GM18520 (cell line): ENCODE measurements around the gene C1QTNF7.

Experiments used
- ATAC-seq: cut with Tn5 transposase; IDR thresholded peaks from one replicate; pipeline ENCODE4 v1.9.1; 2021; ENCODE audit not compliant: unreplicated experiment

C1QTNF7 gene

DNA sequence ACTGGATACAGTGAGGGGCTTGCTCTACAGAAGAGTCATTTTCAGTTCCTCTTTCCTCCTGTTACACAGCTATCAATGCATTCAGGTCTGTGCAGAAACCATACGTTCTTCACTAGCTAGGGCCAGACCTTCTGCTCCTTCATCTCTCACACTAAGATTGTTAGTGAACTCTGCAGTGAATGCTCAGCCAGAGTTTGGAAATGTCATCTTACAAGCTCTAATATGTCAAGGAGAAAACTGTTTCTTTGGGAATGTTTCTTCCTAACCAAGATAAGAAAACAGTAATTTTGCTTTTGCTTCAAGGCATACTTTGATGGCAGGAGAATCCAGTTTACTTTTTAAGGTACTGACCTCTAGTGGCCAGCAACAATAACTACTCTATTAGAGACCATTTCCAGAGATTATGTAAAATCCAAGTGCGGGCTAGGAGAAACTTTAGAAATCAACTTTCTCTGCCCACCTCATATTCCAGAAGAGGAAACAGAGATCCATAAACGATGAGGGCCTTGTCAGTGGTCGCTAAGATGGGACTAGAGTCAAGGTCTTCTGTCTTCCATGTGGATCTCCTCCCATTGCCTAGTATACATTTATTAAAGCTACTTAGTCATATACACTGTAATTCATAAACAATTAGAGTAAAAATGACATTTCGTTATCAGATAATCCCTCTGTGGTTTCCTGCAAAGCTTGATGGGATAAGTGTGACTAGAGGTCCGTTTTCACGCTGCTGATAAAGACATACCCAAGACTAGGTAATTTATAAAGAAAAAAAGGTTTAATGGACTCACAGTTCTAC lies 29.8 kb downstream of the C1QTNF7 start:
- peak; percentile 65 for ATAC-seq

DNA sequence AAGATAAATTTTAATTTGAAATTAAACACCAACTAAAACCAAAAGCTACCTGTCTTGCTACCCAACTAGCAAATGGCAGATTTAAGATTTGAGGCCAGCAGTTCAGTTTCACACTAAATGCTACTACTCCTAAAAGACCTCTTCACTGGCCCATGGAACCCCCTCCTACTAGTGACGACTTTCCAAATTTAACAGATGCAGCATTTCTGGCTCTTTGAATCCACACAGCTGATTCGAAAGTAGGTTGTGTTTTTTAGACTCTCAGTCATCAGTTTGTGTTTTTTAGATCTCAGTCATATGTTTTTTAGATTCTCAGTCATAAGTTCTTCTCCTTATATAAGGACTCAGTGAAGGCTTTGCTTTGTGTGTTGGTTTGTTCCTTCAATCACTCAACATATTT lies 30.8 kb downstream of the C1QTNF7 start:
- no peak for ATAC-seq

DNA sequence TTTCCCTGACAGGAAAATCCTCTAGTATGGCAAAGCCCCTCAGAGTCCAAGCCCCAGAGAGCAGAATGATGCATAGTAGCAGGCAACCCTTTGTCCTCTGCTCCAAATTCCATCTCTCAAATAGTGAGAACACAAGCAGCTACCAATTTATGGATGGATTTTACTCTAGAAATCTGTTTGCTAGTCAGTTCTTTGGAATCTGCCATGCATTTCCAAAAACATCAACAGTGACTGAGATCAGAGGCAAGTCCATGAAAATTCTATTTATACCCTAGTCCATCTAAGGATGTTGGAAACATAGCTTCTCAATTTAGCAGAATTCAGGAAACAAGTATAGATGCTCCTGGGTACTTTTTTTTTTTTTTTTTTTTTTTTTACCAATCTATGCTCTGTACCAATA lies 31.9 kb downstream of the C1QTNF7 start:
- no peak for ATAC-seq

DNA sequence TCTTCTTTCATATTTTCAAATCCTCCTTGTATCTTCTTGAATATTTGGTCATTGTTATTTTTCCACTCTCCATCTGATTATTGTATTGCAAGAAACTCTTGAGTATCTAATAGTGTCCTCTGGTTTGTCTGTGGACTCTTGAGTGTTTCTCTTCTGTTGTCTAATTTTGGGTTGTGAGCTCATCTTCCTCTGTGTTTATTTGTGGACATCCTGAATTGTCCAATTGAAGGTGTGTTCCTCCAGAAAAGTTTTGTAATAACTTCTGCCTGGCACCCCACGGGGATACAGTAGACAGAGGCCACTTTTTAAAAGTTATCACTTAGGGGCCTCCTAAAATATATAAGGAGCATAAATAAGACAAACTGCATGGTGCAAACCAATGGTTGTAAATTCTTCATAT lies 38.8 kb downstream of the C1QTNF7 start:
- ATAC-seq: no peak

DNA sequence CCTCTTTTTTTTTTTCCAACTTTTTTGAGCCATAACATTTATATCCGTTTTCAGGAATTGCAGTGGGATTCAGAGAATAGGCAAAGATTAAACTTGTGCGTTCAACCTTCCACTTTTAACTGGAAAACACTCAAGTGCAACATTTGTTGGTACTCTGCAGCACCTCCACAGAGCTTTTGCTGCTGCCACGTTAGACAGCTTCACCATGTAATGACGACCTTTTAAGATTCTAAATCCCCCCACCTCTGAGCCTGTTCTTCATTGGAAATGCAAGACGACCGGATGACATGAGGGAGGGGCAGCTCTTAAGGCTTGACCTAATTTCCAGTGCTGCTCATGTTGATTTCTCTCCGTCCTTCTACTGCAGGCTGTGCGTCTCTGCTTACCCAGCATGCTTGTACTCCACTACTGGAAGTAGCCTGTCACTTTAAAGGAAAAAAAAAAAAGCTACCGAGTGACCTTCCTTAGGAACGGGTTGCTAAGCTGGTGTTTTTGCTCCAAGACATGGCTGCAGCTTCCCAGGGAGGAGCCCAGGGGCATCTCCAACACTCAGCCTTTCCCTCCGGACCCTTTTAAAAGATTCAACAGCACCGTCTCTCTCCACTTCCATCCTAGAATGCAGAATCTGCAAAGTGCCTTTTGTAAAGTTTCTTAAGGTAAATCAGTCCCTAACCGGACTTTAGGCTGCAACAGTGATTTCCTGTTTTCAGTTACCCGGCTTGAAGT lies 41.7 kb downstream of the C1QTNF7 start, which contains the start of gene CC2D2A:
CC2D2A (plus strand) TSS at position 481 of the 726 bp plus-strand sequence. CDS start 6,051 bp downstream, outside the sequence.
- no peak for ATAC-seq

DNA sequence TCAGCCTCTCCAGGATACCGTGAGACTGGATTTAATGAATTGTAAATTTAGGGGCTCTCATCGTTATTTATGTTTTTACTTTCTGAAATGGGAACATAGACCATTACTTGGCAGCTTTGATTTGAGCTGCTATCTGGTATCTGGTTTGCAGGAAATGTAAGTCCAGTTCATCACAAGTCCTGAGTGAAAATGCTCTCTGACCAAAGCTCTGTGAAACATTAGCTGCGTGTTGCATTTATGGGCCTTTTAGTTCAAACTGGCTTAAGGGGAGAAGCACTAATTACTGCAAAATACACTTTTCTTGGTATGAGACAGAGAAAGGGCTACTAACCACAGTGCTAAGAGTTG lies 42.3 kb downstream of the C1QTNF7 start:
- no peak for ATAC-seq

DNA sequence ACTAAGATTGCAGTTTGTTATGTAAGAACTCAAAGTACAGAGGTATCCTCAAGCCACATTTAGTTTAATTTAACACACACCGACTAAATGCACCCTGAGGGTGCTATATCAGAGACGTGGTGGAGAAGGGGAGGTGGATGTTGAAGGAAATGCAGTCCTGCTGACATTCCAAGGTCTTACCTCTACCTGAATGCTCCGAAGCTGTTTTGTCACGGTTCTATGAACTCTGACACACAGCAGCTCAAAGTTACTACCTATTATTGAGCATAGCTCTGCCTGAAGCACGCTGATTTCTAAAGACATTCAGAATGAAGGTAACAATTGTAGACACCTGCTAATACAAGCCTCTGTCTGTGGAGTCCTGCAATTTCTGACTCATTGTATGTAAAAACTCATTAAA lies 48.6 kb downstream of the C1QTNF7 start:
- ATAC-seq: no peak

DNA sequence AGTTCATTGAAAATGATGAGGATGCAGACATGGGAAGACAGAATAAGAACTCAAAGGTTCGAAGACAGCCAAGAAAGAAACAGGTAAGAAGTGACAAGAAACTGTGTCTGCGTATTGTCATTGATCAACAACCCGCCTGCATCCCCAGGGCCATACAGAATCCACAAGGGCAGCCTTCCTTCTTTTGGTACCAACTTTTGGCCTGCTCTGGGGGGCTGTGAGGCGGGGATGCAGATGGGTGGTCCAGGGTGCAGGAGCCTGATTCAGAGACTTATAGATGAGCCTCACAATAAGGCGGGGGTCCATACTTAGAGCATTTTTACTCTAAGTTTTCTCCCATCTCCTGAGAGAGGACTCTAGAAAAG lies 50.9 kb downstream of the C1QTNF7 start:
- ATAC-seq: no peak

DNA sequence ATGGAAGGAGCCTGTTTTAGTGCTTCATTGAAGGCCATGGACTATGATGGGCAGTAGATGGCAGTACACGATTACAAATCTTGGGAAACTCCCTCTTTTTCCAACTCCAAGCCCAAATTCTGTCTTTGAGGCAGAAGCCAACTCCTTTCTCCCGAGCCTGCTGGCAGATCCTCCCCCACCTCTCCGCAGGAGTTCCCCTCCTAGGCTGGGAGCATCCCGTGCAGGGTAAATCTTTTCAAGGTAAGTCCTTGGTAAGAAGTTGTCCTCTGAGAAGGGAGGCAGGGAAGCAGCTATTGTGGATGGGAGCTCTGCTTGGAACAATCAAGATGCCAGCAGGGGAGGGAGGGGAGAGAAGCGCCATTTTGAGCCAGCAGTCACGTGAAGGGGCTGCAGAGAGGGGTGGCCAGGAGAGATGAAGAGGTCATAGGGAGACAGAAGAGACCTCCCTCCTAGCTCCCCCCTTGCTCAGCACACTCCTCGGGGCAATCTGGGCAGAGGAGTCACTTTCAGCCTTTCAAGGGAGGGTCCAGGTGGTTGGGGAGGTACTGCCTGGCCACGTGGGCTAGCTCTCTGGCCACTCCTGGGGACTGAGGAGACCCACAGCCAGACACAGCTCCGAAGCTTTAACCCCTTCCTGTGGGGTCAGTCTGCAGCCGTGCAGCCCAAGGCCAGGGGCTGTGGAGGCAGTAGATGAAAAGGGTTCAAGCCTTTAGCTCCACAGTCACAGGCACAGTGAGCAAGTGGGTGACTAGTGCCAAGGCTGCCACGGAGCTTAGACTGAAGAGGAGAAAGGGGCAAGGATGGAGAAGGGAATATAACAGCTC lies 51.5 kb downstream of the C1QTNF7 start:
- ATAC-seq: no peak

DNA sequence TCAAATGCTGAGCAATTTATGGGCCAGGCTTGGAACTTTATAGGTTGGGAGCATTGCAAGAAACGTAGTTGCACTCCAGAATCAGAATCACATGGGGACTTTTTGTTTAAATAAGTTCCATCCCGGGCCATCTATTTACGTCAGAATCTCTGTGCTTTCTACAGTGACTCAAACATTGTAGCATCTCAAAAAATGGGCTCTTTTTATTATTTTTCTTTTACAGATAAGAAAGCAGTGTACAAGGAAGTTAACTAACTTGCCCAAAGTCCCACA lies 52.0 kb downstream of the C1QTNF7 start:
- no peak for ATAC-seq

DNA sequence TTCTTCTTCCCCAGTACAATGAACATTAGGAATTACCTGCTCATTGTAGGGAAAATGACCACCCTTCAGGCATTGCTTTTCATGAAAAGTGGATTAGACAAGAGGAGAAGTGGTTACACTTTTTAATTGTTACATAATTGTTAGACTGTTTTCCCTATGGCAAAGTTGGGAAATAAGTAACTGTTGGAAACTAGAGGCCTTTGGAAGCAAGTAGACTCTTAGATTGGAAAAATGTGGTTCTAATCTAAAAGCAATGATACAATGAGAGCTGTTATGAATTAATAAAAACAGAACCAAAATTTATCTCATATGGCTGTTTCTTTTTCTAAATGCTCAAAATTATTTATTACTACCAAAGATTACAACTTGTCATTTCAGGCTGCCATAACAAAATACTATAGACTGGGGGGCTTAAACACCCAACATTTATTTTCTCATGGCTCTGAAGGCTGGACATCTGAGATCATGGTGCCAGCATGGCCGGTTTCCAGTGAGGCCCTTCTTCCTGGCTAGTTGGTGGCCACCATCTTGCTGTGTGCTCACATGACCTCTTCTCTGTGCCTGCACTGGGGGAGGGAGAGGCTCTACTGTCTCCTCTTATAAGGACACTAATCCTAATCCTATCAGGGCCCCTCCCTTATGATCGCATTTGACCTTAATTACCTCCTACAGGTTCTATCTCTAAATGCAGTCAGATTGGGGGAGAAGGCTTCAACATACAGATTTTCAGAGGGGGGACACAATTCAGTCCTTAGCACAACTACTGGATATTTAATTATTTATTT lies 54.3 kb downstream of the C1QTNF7 start:
- no peak for ATAC-seq

DNA sequence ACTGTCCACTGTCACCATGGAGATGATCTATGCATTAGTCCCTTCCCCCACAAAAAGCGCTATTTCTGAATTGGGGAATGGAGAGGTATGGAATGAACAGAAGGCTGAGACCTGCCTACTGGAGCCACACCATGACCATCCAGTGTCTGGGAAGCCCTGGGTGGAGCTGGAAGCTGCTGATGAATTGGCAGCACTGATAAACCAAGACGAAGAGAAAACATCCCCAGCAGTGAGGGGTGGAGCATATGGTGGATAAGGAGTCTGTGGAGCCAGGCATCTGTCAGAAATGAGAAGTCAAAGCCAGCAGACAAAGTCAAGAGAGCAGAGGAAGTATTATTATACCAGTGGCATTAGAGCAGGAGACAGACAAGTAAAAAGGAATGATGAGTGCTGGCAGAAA lies 55.0 kb downstream of the C1QTNF7 start:
- no peak for ATAC-seq

DNA sequence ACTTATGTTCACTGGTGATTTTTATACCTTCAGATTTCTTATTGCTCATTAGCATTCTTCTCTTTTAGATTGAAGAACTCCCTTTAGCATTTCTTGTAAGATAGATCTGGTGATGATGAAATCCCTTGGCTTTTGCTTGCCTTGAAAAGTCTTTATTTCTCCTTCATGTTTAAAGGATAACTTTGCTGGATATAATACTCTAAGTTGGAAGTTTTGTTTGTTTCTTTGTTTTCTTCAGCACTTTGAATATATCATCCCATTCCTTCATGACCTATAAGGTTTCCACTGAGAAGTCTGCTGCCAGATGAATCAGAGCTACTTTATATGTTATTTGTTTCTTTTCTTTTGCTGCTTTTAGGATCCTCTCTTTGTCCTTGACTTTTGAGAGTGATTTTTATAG lies 60.3 kb downstream of the C1QTNF7 start:
- ATAC-seq: no peak

DNA sequence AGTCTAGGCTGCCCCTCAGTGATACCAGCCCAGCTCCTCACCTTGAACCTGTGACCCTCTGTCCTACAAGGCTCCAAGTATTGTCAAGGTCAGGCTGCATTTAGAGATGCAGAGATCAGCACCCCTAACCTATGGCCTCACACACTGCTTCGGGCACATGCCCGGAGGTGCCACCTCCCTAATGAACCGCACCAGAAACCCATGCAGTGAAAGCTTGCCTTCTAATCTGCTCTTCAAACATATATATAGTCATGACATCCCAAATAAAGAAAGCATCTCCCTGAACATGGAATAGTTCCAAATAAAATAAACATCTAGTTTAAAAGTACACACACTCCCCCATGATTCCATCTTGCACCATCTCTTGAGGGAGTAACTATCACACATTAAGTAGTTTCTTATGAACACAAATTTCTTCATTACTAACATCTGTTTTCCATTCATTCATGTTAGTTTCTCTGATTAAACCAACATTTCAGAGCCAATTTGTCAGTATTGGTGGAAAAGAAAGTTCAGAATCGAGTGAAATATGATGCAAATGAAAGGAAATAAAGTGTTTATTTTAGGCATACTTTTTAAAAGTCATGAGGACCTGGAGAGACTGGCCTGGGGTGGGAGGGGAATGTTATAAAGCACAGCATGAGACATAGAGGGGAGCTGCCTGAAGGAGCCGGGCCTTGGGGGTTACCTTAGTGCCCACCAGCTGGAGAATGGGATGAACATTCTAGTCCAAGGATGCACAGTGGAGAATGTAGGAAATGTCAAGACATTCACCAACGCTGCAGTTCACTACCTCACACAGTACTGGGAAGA lies 61.0 kb downstream of the C1QTNF7 start:
- ATAC-seq: no peak

DNA sequence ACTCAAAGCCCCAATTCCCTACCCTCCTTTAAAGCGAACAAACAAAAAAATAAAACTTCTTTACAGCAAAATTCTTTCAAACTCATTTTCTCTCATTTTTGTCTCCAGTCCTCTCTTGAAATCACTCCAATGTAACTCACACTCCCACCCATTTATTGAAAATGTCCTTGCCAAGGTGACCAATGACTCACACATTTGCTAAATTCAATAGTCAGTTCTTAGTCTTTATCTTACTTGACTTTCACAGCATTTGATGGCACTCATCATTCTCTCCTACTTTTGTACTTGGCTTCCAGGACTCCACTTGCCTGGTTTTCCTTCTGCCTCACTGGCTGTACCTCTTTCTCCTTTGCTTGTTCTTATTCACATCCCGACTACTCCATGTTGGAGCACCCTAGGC lies 61.7 kb downstream of the C1QTNF7 start:
- ATAC-seq: no peak

DNA sequence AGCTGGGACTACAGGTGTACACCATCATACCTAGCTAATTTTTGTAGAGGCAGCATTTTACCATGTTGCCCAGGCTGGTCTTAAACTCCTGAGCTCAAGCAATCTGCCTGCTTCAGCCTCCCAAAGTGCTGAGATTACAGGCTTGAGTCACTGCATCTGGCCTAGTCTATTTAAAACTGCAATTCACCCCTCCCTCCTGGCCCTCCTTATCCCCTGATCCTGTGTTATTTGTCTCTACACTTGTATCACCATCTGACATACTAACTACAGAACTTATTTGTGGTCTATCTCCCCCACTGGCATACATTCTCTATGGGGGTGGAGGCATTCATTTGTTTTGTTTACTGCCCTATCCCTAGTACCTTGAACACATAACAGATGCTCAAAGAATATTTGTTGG lies 65.6 kb downstream of the C1QTNF7 start:
- ATAC-seq: no peak

DNA sequence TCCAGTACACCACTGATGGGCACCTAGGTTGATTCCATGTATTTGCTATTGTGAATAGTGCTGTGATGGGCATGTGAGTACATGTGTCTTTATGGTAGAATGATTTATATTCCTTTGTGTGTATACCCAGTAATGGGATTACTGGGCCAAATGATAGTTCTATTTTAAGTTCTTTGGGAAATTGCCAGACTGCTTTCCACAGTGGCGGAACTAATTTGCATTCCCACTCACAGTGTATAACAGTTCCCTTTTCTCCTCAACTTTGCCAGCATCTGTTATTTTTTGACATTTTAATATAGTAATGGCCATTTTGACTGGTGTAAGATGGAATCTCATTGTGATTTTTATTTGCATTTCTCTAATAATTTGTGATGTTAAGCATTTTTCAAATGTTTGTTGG lies 67.8 kb downstream of the C1QTNF7 start:
- ATAC-seq: no peak
